GM12801 (cell line): ENCODE results near the gene APBB3.

ENCODE experiments used
- TF ChIP-seq, protein P1 (sequence below): IDR thresholded peaks from one replicate; pipeline ENCODE4 v1.5.1; 2011; ENCODE audit warnings: control low read depth; ENCODE audit not compliant: insufficient read length; ENCODE audit errors: extremely low read depth

Gene APBB3

DNA sequence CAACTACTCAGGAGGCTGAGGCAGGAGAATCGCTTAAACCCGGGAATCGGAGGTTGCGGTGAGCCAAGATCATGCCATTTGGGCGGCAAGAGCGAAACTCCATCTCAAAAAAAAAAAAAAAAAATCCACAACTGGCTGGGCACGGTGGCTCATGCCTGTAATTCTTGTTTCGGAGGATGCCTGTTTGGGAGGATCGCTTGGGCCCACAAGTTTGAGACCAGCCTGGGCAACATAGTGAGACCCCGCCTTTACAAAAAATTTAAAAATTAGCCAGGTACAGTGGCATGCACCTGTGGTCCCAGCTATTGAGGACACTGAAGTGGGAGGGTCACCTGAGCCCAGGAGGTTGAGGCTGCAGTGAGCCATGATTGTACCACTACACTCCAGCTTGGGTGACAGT, 18.8 kb downstream of the APBB3 start:
- TF ChIP-seq, protein P1, sequence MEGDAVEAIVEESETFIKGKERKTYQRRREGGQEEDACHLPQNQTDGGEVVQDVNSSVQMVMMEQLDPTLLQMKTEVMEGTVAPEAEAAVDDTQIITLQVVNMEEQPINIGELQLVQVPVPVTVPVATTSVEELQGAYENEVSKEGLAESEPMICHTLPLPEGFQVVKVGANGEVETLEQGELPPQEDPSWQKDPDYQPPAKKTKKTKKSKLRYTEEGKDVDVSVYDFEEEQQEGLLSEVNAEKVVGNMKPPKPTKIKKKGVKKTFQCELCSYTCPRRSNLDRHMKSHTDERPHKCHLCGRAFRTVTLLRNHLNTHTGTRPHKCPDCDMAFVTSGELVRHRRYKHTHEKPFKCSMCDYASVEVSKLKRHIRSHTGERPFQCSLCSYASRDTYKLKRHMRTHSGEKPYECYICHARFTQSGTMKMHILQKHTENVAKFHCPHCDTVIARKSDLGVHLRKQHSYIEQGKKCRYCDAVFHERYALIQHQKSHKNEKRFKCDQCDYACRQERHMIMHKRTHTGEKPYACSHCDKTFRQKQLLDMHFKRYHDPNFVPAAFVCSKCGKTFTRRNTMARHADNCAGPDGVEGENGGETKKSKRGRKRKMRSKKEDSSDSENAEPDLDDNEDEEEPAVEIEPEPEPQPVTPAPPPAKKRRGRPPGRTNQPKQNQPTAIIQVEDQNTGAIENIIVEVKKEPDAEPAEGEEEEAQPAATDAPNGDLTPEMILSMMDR: no peak

DNA sequence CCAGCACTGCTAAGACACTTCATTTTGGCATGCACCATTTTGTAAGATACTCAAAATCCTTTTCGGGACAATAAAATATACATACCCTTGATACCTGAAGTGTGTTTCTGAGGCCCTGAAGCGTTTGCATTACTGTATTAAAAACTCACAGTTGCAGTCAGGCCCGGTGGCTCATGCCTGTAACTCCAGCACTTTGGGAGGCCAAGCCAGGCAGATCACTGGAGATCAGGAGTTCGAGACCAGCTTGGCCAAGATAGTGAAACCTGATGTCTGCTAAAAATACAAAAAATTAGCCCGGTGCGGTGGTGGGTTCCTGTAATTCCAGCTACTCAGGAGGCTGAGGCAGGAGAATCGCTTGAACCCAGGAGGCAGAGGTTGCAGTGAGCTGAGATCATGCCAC, 19.4 kb downstream of the APBB3 start:
- TF ChIP-seq, protein P1: no peak

DNA sequence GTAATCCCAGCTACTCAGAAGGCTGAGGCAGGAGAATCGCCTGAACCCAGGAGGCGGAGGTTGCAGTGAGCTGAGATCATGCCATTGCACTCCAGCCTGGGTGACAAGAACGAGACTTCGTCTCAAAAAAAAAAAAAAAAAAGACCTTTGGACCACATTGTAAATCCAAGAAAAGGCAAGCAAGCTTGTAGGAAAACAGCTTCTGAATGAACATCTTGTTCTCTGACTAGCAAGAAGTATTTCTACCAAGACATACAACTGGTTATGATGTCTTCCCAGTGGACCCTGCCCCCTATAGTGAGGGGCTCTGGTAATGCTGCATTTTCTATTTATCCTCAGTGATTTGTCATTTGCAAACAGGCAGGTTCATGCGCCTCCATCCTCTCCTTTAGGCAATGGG, 21.4 kb downstream of the APBB3 start:
- TF ChIP-seq, protein P1: no peak

DNA sequence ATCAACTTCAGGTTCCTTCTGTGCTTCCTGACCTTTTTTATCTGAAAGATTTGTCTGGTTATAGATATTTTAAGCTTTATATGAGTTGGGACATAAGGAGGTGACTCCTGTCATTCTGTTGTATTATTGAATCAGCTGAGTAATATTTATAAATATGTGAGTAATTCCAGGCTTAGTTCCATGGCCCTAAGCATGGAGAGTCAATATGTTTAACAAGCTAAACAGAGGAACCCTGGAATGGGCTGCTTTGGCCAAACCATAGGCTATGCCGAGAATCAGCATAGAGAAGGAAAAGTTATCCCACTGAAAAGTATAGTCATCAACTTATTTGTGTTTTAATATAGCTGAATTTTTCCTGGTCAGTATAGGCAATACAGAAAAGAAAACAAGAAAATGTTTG, 24.2 kb downstream of the APBB3 start:
- TF ChIP-seq, protein P1: no peak

DNA sequence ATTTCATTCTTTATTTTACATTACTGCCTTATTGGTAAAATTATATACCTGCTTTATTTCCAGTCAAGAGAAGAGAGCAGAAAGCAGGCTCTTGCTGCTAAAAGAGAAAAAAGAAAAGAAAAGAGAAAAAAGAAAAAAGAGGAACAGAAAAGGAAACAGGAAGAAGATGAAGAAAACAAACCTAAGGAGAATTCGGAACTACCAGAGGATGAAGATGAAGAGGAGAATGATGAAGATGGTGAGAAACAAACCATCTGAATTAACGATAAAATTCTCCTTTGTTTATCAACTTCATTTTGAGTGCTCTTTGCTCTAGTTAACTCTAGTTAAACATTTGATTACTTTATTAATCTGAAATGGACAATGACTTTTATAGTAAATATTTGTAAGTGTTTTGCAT, 40.4 kb downstream of the APBB3 start:
- TF ChIP-seq, protein P1: no peak

DNA sequence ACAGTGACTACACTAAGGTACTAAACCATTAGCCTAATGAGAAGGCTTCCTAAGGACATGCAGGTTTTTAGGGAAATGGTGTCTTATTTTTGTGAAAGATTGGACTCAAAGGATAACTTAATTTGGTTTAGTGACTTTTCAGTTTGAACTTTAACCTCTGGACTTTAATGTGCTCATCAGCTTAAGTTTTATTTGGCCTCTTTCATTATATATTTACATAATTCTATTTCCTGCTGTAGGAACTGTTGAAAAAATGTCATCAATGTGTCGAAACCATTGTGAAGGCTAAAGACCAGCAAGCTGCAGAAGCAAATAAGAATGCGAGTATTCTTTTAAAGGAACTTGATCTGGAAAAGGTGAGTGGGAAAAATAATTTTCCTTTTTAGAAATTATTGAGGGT, 51.3 kb downstream of the APBB3 start:
- TF ChIP-seq, protein P1: no peak

DNA sequence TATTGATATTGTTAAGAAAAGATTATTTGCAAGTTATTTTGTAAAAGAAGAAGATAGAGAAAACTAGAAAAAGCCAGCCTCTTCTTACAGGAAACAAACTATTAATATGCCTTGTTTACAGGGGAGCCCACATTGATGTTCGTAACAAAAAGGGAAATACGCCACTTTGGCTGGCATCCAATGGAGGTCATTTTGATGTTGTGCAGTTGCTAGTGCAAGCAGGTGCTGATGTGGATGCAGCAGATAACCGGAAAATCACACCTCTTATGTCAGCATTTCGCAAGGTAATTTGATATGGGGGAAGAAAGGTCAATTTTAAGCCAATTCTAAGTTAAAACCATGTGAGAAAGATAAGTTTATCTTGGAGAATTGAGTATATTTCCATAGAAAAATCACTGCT, 54.5 kb downstream of the APBB3 start:
- TF ChIP-seq, protein P1: no peak
